Lower leg skin (tissue), 4 donors: ENCODE results near the gene CADM3. TPM values are rescaled to one million over a fixed set of nuclear protein-coding genes. Genes with fewer than 3 reads are reported as not detected.

ENCODE experiments used
- DNase-seq, 2 donors: peaks; one replicate each; pipeline ENCODE4 v3.0.0-alpha.2; 2019; ENCODE audit warnings: low spot score in 2 of 2
- H3K4me3 ChIP-seq: fragments of 200-600 bp; sonication (generic); 2 replicates; pipeline ENCODE4 v1.5.1; 2017; ENCODE audit warnings: mild to moderate bottlenecking, low read depth; ENCODE audit not compliant: poor library complexity, severe bottlenecking
- CTCF ChIP-seq, 3 donors: fragments of 450-650 bp; IDR thresholded peaks; one replicate each; pipeline ENCODE4 v1.5.1; 2016; ENCODE audit warnings: antibody characterized with exemption in 3 of 3, mild to moderate bottlenecking in 3 of 3, moderate library complexity in 2 of 3
- POLR2A ChIP-seq, 2 donors: fragments of 450-650 bp; IDR thresholded peaks; one replicate each; pipeline ENCODE4 v1.6.1; 2016 to 2017; ENCODE audit warnings: antibody characterized with exemption in 2 of 2, mild to moderate bottlenecking in 1 of 2, moderate library complexity in 1 of 2
- WGBS, 2 donors: methylation state at CpG; one replicate each; pipeline ENCODE4 v1.1.5; 2018; 5-methylcytosine and 5-hydroxymethylcytosine counted together
- intact Hi-C: fragments of 100-400 bp; cut with DNase I; formaldehyde crosslinking; loops from one replicate; pipeline ENCODE4 v1.15.0; 2023; ENCODE audit warnings: low total_unique reads
- total RNA-seq, 4 donors: library from RNA; depleted of rRNA; stranded (reverse); fragments of >200 nt; gene quantifications; one replicate each; pipeline ENCODE4 v1.1.0, GENCODE V29; 2016

The CADM3 gene
- total RNA-seq, 4 donors from 2014 or later, result 2.6 to 11.0 (median 6.6) TPM

GRCh38 chr1:159175571-159175970 is 4.2 kb downstream of the CADM3 start:
- WGBS, 2 donors, result 39 to 46% methylated on average over 2 of the region's 2 CpGs
- H3K4me3 ChIP-seq, result no peak overlapping the region
- DNase-seq, result no peak
- intact Hi-C loops, result no loop called here
- TF ChIP-seq POLR2A (IDR thresholded peaks at IDR 0.05) (no peak), CTCF (IDR thresholded peaks at IDR 0.05) (no peak)

DNA sequence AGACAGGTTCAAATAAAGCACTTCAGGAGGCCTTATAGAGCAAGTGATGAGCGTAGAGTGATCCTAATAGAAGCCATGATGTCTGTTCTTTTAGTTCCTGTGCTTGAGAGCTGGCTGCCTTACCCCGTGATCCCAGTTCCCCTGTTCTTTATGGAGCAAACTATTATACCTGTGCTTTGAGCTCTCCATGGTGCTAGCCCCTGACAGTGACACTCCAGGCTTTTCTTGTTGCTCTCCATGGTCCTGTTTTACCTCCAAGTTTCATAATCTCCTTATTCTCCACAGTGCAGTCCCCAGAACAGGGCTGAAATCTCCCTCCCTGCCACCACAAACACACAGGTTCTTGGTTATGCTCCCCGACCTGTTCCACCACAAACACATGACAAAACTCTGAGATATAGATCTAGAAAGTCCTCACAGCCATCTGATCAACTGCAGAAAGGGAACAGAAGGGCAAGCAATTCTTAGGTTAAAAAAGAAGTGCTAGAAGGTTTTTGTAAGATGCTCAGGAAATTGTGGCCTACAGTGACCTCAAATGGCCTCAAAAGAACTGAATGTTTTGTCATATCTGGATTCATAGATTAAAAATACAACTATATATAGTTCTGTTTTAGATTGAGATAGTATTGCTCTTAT is 6.0 kb downstream of the CADM3 start:
- TF ChIP-seq CTCF (IDR thresholded peaks at IDR 0.05) (no peak), POLR2A (IDR thresholded peaks at IDR 0.05) (no peak)
- no peak overlapping the region for H3K4me3 ChIP-seq
- intact Hi-C loops, result no loop called here
- WGBS, 2 donors, result 20 to 23% methylated on average over 3 of the region's 3 CpGs
- no peak for DNase-seq

DNA sequence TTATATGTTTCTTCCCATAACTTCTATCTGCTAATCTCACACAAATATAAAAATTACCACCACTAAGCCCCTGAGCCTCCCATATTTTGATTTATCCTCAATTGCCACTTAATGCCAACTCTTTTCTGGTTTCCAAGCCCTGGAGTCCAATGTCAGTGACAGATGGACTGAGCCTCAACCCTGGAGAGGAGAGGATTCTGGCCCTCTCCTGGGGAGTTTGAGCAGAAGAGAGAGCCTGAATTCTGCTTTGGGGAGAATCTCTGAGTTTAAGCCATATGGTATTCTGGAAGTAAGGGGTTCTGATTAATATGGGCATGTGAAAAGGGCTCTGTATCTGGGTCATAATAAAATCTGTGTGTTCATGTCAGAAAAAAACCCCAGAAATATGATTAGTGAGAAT is 8.5 kb downstream of the CADM3 start:
- no peak for DNase-seq
- no peak overlapping the region for H3K4me3 ChIP-seq
- TF ChIP-seq POLR2A (IDR thresholded peaks at IDR 0.05) (no peak), CTCF (IDR thresholded peaks at IDR 0.05) (no peak)
- intact Hi-C loops, result no loop called here

DNA sequence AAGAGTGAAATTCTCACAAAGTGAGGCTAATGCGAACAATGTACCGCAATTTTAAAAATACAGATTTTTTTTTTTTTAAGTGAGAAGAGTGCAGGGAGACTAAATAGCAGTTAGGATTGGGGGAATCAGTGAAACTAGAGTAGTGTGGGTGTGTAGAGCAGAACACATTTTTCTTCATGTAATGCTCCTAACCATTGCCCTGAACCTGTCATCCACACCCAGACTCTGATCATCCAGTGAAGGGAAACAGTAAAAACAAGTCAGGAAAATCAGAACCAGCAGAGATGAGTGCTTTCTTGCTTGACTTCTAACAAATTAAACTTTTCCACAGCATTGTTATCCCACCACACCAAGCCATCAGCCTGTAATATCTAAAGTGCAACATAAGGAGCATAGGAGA is 9.1 kb downstream of the CADM3 start:
- TF ChIP-seq POLR2A (IDR thresholded peaks at IDR 0.05) (no peak), CTCF (IDR thresholded peaks at IDR 0.05) (no peak)
- H3K4me3 ChIP-seq, result no peak overlapping the region
- intact Hi-C loops, result no loop called here
- WGBS, 2 donors, result 97 to 99% methylated on average over 2 of the region's 2 CpGs
- no peak for DNase-seq

GRCh38 chr1:159181328-159182024 is 10.1 kb downstream of the CADM3 start:
- DNase-seq, result no peak
- WGBS, 2 donors, result 43 to 54% methylated on average over 4 of the region's 4 CpGs
- intact Hi-C loops, result no loop called here
- TF ChIP-seq CTCF (IDR thresholded peaks at IDR 0.05) (no peak), POLR2A (IDR thresholded peaks at IDR 0.05) (no peak)
- no peak overlapping the region for H3K4me3 ChIP-seq
